GM12874 (cell line): Measurements from ENCODE around the gene PARS2.

Experiments
- TF ChIP-seq, protein P1 (sequence below): IDR thresholded peaks from 2 replicates; pipeline ENCODE4 v1.5.1; 2011; ENCODE audit warnings: low read depth, mild to moderate bottlenecking, control low read depth, low read length, moderate library complexity; ENCODE audit not compliant: insufficient read depth

The PARS2 gene

DNA sequence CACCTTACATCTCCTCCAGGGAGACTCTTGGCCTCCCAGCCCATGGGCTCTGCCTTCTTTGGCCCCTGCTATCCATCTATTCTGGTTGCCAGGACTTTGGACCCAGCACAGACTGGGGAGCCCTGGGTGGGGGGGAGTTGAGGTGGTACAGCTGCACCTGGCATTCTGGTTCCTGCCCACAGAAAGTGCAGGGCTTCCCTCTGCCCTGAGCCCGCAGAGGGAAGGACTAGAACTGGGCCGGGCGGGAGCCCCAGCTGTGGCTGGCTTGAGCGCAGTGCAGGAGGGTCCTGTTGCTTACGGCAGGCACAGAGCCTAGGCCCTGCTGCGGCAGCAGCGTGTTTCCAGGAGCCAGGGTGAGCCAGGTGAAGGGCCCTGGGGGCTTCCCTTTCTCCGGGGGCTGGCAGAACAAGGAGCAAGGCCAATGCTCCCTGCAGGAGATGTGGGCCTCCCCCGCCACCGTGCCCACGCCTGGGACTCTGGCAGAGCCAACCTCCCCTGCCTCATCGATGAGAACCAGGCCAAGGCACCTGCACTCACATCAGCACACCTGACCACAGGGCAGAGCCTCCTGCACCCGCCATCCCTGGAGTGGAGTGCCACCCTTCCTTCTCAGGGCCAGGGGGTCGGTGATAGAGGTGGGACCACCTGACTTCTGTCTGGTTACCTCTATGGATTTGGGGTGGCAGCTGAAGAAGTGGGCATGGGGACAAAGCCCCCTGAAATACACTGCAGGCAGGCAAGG lies 16.1 kb downstream of the PARS2 start:
- TF ChIP-seq, protein P1, sequence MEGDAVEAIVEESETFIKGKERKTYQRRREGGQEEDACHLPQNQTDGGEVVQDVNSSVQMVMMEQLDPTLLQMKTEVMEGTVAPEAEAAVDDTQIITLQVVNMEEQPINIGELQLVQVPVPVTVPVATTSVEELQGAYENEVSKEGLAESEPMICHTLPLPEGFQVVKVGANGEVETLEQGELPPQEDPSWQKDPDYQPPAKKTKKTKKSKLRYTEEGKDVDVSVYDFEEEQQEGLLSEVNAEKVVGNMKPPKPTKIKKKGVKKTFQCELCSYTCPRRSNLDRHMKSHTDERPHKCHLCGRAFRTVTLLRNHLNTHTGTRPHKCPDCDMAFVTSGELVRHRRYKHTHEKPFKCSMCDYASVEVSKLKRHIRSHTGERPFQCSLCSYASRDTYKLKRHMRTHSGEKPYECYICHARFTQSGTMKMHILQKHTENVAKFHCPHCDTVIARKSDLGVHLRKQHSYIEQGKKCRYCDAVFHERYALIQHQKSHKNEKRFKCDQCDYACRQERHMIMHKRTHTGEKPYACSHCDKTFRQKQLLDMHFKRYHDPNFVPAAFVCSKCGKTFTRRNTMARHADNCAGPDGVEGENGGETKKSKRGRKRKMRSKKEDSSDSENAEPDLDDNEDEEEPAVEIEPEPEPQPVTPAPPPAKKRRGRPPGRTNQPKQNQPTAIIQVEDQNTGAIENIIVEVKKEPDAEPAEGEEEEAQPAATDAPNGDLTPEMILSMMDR = no peak

DNA sequence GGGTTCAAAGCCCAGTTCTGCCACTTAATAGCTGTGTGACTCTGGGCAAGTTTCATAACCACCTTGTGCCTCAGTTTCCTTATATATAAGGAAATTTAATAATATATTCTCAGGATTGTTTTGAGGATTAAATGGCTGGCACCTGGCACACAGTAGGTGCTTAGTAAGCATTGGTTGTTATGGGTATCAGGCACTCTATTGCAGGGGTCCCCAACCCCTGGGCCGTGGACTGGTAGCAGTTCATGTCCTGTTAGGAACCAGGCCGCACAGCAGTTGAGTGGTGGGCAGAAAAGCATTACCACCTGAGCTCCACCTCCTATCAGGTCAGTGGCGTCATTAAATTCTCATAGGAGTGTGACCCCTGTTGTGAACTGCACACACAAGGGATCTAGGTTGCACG lies 18.5 kb downstream of the PARS2 start:
- TF ChIP-seq, protein P1 = no peak

DNA sequence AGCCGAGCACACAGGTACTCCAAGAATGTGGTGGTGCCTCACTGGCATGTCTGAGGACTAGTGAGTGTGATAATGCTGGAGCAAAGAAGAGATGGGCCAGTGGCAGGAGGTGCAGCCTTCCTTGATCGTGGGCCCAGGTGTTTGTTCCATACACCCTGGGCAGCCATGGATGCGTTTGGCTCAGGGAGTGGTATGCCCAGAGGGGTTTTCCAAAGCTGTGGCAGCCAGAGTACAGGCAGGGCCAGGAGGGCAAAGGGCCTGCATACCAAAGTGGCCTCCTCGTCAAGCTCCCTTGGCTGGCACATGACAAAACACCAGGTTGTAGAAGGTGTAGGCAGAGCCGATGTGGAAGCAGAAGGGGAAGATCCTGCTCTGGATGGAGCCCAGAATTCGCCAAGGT lies 19.0 kb downstream of the PARS2 start:
- TF ChIP-seq, protein P1 = no peak

DNA sequence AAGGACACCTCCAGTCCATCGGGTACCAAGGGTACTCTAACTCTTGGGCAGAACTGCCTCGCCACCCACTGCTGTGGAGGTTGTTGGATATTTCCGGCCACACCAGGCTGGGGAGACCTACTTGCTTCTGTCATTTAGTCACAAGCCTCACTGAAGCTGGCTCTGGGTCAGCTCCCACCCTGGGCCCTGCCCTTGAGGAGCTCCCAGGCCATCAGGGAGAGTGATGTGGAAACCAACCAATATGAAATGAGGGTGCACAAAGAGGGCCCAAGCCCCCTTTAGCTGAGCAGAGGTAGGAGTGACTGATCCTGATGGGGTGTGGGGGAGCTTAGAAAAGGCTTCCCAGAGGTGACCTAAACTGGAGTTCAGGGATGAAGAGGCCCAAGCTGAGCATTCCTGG lies 19.6 kb downstream of the PARS2 start:
- TF ChIP-seq, protein P1 = no peak

DNA sequence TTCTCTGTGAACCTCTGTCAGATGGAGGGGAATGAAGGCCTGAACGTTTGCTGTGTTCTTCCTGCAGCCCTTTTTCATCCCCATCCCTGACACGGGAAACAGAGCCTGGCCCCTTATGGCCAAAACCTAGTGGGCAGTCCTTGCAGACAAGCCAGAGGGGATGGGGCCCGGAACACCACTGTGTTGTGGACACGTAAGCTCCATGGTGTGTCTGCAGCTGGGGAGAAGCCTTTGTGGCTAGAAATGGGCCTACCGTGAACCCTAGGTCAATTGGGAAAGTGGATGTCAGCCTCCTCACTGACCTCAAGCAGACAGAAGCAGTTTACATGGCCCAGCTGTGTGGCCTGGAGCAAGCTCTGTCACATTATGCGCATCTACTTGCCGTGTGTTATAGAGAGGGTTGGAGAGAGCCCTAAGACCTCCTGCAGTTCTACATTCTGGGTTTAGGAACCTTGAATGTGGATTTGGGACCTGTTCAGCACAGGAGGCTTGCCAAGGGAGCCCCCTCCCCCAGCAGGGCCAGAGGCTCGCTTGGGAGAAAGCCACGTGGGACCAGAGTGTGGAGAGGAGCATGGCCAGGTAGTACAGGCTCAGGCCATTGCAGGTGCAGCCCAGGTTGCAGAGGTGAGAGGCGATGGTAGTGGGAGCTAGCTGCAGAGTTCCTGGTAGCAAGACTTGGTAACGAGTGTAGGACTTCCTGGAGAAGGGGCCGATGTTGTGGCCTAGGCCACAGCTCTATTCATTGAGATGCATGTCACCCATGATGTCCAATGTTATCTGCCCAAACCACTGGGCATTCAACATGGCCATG lies 20.7 kb downstream of the PARS2 start:
- TF ChIP-seq, protein P1 = no peak

GRCh38 chr1:54742282-54742681 lies 22.0 kb downstream of the PARS2 start:
- TF ChIP-seq, protein P1 = no peak

DNA sequence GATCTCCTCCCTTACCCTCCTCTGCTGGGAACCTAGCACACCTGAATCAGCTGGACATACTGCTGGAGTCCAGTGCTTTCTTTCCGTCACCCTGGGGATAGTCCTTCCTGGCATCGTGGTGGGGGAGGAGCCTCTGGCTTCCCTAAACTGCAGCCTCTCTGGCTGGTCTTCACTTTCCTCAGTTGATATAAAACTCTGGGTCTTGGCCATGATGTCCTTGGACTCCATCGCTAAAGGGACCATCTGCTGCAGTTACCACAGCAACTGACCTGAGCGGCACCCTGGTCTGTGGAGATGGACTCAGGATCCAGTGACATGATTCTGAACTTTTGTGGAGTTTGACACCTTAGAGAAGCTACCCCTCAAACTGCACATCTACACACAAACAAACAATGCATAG lies 22.8 kb downstream of the PARS2 start:
- TF ChIP-seq, protein P1 = no peak
